DOHH2 (cell line): ENCODE measurements around the gene KAT6B.

Experiments
- H3F3A ChIP-seq: fragments of 200-600 bp; sonication (generic), shearing (Covaris generic); 2 replicates; pipeline ENCODE4 v1.6.0; 2016; ENCODE audit warnings: antibody characterized with exemption, mild to moderate bottlenecking; ENCODE audit not compliant: control insufficient read depth, insufficient read depth
- H3K27ac ChIP-seq: fragments of 200-600 bp; sonication (generic); 2 replicates; pipeline ENCODE4 v1.5.1; 2014; ENCODE audit warnings: low read depth, mild to moderate bottlenecking, low read length, moderate library complexity
- H3K27me3 ChIP-seq: fragments of 200-600 bp; sonication (generic); 2 replicates; pipeline ENCODE4 v1.6.1; 2014; ENCODE audit warnings: mild to moderate bottlenecking, low read length, mixed read lengths; ENCODE audit not compliant: control insufficient read depth
- H3K36me3 ChIP-seq: fragments of 200-600 bp; sonication (generic); 2 replicates; pipeline ENCODE4 v1.6.1; 2014; ENCODE audit warnings: mild to moderate bottlenecking, low read length, moderate library complexity, mixed read lengths; ENCODE audit not compliant: control insufficient read depth
- H3K4me1 ChIP-seq: fragments of 200-600 bp; sonication (generic); 2 replicates; pipeline ENCODE4 v1.6.1; 2014; ENCODE audit warnings: mild to moderate bottlenecking, low read length, mixed read lengths; ENCODE audit not compliant: control insufficient read depth
- H3K4me2 ChIP-seq: fragments of 200-600 bp; sonication (generic); 2 replicates; pipeline ENCODE4 v1.6.0; 2014; ENCODE audit warnings: mild to moderate bottlenecking, low read length, moderate library complexity
- H3K4me3 ChIP-seq: fragments of 200-600 bp; sonication (generic); 2 replicates; pipeline ENCODE4 v1.5.1; 2014; ENCODE audit warnings: mild to moderate bottlenecking, low read length, mixed read lengths
- H3K79me2 ChIP-seq: fragments of 200-600 bp; sonication (generic); 2 replicates; pipeline ENCODE4 v1.6.1; 2014; ENCODE audit warnings: mild to moderate bottlenecking, low read length, mixed read lengths; ENCODE audit not compliant: control insufficient read depth
- H3K9me2 ChIP-seq: fragments of 200-600 bp; sonication (generic); replicated peaks from 2 replicates; pipeline ENCODE4 v1.6.1; 2014; ENCODE audit warnings: mild to moderate bottlenecking, low read length, mixed read lengths; ENCODE audit not compliant: control insufficient read depth
- H3K9me3 ChIP-seq: fragments of 200-600 bp; sonication (generic); 2 replicates; pipeline ENCODE4 v1.6.1; 2014; ENCODE audit warnings: antibody characterized with exemption, low read length, mixed read lengths; ENCODE audit not compliant: control insufficient read depth, insufficient read depth
- H4K20me1 ChIP-seq: fragments of 200-600 bp; sonication (generic); 2 replicates; pipeline ENCODE4 v1.6.0; 2014; ENCODE audit warnings: low read depth, mild to moderate bottlenecking, antibody characterized with exemption, low read length, moderate library complexity; ENCODE audit not compliant: control insufficient read depth, insufficient read depth
- CTCF ChIP-seq: fragments of 200-600 bp; sonication (generic); IDR thresholded peaks from one replicate; pipeline ENCODE4 v1.5.1; 2014; ENCODE audit warnings: antibody characterized with exemption, mild to moderate bottlenecking, low read depth, low read length; ENCODE audit not compliant: poor library complexity, severe bottlenecking
- EZH2phosphoT487 ChIP-seq: fragments of 200-600 bp; sonication (generic); IDR thresholded peaks from 2 replicates; pipeline ENCODE4 v1.6.1; 2017; ENCODE audit warnings: borderline replicate concordance, mild to moderate bottlenecking, antibody characterized with exemption, low read length, moderate library complexity, mixed read lengths

KAT6B gene

GRCh38 chr10:75070961-75071428, 244.6 kb downstream of the KAT6B start:
- Histone ChIP-seq H3K4me1 (no peaks in the 10 kb centered on the region), H3K9me3 (no peaks in the 10 kb centered on the region), H3K27ac (no peak overlapping the region), H3K36me3 (no peaks in the 10 kb centered on the region), H3F3A (no peaks in the 10 kb centered on the region), H3K4me2 (no peak overlapping the region), H3K9me2 (no peaks in the 10 kb centered on the region), H3K79me2 (no peaks in the 10 kb centered on the region), H3K4me3 (no peak overlapping the region), H4K20me1 (no peaks in the 10 kb centered on the region), H3K27me3 (no peaks in the 10 kb centered on the region)
- no peak for TF ChIP-seq CTCF
- TF ChIP-seq EZH2phosphoT487 = no peak

- H3K4me3 ChIP-seq = no peak overlapping the region
Observed at GRCh38 chr10:75071756-75072155, 245.4 kb downstream of the KAT6B start.

GRCh38 chr10:75072727-75073126, 246.3 kb downstream of the KAT6B start:
- no peaks in the 10 kb centered on the region for H3K79me2 ChIP-seq
- H4K20me1 ChIP-seq = no peaks in the 10 kb centered on the region
- no peak overlapping the region for H3K4me3 ChIP-seq
- TF ChIP-seq CTCF (no peak), EZH2phosphoT487 (no peak)
- H3K9me2 ChIP-seq = no peaks in the 10 kb centered on the region
- no peaks in the 10 kb centered on the region for H3K27me3 ChIP-seq
- no peak overlapping the region for H3K27ac ChIP-seq
- no peaks in the 10 kb centered on the region for H3K4me1 ChIP-seq
- H3F3A ChIP-seq = no peaks in the 10 kb centered on the region
- no peak overlapping the region for H3K4me2 ChIP-seq
- H3K36me3 ChIP-seq = no peaks in the 10 kb centered on the region
- no peaks in the 10 kb centered on the region for H3K9me3 ChIP-seq

More at GRCh38 chr10:75071756-75072155, 245.4 kb downstream of the KAT6B start:
- no peaks in the 10 kb centered on the region for H4K20me1 ChIP-seq
- no peak for TF ChIP-seq CTCF
- TF ChIP-seq EZH2phosphoT487 = no peak
- H3F3A ChIP-seq = no peaks in the 10 kb centered on the region
- no peaks in the 10 kb centered on the region for H3K36me3 ChIP-seq
- no peak overlapping the region for H3K27ac ChIP-seq
- no peaks in the 10 kb centered on the region for H3K79me2 ChIP-seq
- H3K4me2 ChIP-seq = no peak overlapping the region
- H3K9me2 ChIP-seq = no peaks in the 10 kb centered on the region
- no peaks in the 10 kb centered on the region for H3K4me1 ChIP-seq
- H3K9me3 ChIP-seq = no peaks in the 10 kb centered on the region
- no peaks in the 10 kb centered on the region for H3K27me3 ChIP-seq
